SU-DHL-6 (cell line): ENCODE data around the gene ACSL6.

Experiments
- H2AFZ ChIP-seq: fragments of 200-600 bp; sonication (generic); 2 replicates; pipeline ENCODE4 v1.6.1; 2014; ENCODE audit warnings: low read depth, mild to moderate bottlenecking, moderate library complexity, mixed read lengths, antibody characterized with exemption, low read length; ENCODE audit not compliant: severe bottlenecking
- H3F3A ChIP-seq: fragments of 200-600 bp; shearing (Covaris generic); 2 replicates; pipeline ENCODE4 v1.6.0; 2016; ENCODE audit warnings: antibody characterized with exemption, mild to moderate bottlenecking; ENCODE audit not compliant: insufficient read depth
- H3K27ac ChIP-seq: fragments of 200-600 bp; sonication (generic); 2 replicates; pipeline ENCODE4 v1.5.1; 2016; ENCODE audit warnings: low read depth, mild to moderate bottlenecking, low read length, moderate library complexity, mixed read lengths
- H3K27me3 ChIP-seq: fragments of 200-600 bp; sonication (generic), shearing (Covaris generic); 2 replicates; pipeline ENCODE4 v1.6.0; 2014; ENCODE audit warnings: mild to moderate bottlenecking, low read length
- H3K36me3 ChIP-seq: fragments of 200-600 bp; sonication (generic); 2 replicates; pipeline ENCODE4 v1.6.1; 2014; ENCODE audit warnings: mild to moderate bottlenecking, low read length, mixed read lengths
- H3K4me2 ChIP-seq: fragments of 300-600, 200-600 bp; shearing (Covaris generic), sonication (generic); 2 replicates; pipeline ENCODE4 v1.6.0; 2014; ENCODE audit warnings: low read length, low read depth, mild to moderate bottlenecking; ENCODE audit not compliant: poor library complexity, severe bottlenecking
- H3K4me3 ChIP-seq: fragments of 200-600 bp; sonication (generic); 2 replicates; pipeline ENCODE4 v1.5.1; 2014; ENCODE audit warnings: antibody characterized with exemption, low read length, mild to moderate bottlenecking, mixed read lengths; ENCODE audit not compliant: insufficient read depth, poor library complexity, severe bottlenecking
- H3K79me2 ChIP-seq: fragments of 200-600 bp; sonication (generic); 2 replicates; pipeline ENCODE4 v1.6.1; 2014; ENCODE audit warnings: mild to moderate bottlenecking, low read length, moderate library complexity; ENCODE audit not compliant: insufficient read depth
- H3K9ac ChIP-seq: fragments of 200-600 bp; sonication (generic); 2 replicates; pipeline ENCODE4 v1.7.0; 2014; ENCODE audit warnings: mild to moderate bottlenecking, low read length
- H3K9me2 ChIP-seq: fragments of 200-600 bp; sonication (generic); replicated peaks from 2 replicates; pipeline ENCODE4 v1.6.1; 2014; ENCODE audit warnings: low read length; ENCODE audit not compliant: insufficient read depth
- H3K9me3 ChIP-seq: fragments of 200-600 bp; sonication (generic); 2 replicates; pipeline ENCODE4 v1.6.1; 2014; ENCODE audit warnings: low read length, mixed read lengths; ENCODE audit not compliant: insufficient read depth
- H4K20me1 ChIP-seq: fragments of 200-600 bp; sonication (generic); 2 replicates; pipeline ENCODE4 v1.6.1; 2014; ENCODE audit warnings: low read depth, mild to moderate bottlenecking, antibody characterized with exemption, low read length, moderate library complexity, mixed read lengths
- CTCF ChIP-seq: fragments of 200-600 bp; sonication (generic); IDR thresholded peaks from one replicate; pipeline ENCODE4 v1.5.1; 2017; ENCODE audit warnings: antibody characterized with exemption, mild to moderate bottlenecking, low read length, moderate library complexity; ENCODE audit not compliant: insufficient read depth, poor library complexity, severe bottlenecking
- EZH2phosphoT487 ChIP-seq: fragments of 200-600 bp; sonication (generic), shearing (Covaris generic); conservative IDR thresholded peaks from 2 replicates; pipeline ENCODE4 v1.6.1; 2018; ENCODE audit warnings: mild to moderate bottlenecking, antibody characterized with exemption, low read length, moderate library complexity, mixed read lengths

ACSL6 gene

DNA sequence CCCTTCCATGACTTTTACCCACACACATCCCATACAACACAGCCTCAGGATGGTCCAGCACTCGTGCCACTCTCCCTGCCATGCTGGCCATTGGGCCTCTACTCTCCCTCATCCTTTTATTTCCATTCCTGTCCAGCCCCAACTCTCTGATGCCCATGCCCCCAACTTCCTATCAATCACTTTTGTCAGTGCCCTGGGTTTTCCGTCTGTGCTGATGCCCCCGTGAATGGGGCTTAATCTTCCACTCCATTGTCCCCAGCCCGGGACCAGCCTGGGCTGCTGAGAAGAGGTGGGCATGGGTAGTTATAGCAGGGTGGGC, 12.6 kb upstream of the ACSL6 start:
- no peaks in the 10 kb centered on the region for H3K9me3 ChIP-seq
- no peaks in the 10 kb centered on the region for H3K79me2 ChIP-seq
- no peak overlapping the region for H3K4me2 ChIP-seq
- H4K20me1 ChIP-seq: no peaks in the 10 kb centered on the region
- TF ChIP-seq EZH2phosphoT487 (no peak), CTCF (no peak)
- H2AFZ ChIP-seq: no peak overlapping the region
- no peak overlapping the region for H3K4me3 ChIP-seq
- H3K9ac ChIP-seq: no peak overlapping the region
- H3K9me2 ChIP-seq: no peaks in the 10 kb centered on the region
- H3K27me3 ChIP-seq: no peaks in the 10 kb centered on the region
- H3K36me3 ChIP-seq: no peaks in the 10 kb centered on the region
- H3F3A ChIP-seq: no peaks in the 10 kb centered on the region
- no peak overlapping the region for H3K27ac ChIP-seq

DNA sequence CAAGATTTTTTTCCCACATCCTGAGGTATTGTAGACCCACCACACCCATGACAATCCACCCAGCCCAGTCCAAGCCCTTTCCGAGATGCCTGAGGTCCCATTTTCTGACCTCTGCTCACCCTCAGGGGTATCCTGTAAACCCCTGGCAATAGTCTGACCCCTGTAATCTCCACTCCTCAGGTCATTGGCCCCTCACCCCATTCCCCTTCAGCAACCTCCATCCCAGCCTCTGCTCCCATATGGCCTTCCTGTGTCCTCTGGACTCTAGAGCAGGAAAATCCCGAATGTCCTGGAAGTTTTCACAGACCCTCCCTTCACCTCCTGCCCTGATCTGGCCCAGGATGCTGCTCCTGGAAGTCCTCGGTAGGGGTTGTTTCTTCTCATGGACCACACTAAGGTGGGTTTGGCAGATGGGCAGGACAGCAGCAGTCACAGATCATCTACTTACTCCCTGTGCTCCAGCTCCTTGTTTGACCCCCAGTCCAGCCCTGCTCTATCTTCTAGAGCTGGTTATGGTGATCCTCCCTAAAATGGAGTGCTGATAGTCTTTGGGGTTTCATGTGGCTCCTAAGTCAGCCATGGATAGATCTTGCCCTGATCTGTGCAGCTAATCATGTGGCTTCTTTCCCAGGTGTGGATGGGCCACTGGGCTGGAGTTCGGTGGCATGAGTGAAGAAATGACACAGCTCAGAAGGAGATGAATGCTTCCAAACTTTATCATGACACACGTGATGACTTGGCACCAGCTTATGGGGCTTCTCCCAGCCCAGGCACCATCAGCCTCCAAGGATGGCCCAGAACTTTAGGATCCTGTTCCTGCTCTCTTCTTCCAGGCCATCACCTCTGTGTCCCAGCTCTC, 12.0 kb upstream of the ACSL6 start:
- no peak overlapping the region for H3K4me2 ChIP-seq
- no peaks in the 10 kb centered on the region for H3F3A ChIP-seq
- H3K36me3 ChIP-seq: no peaks in the 10 kb centered on the region
- no peaks in the 10 kb centered on the region for H3K79me2 ChIP-seq
- no peak overlapping the region for H2AFZ ChIP-seq
- H3K9me3 ChIP-seq: no peaks in the 10 kb centered on the region
- H3K4me3 ChIP-seq: no peak overlapping the region
- TF ChIP-seq CTCF: no peak
- no peaks in the 10 kb centered on the region for H3K27me3 ChIP-seq
- no peak overlapping the region for H3K9ac ChIP-seq
- no peak overlapping the region for H3K27ac ChIP-seq
- H3K9me2 ChIP-seq: no peaks in the 10 kb centered on the region
- H4K20me1 ChIP-seq: no peaks in the 10 kb centered on the region

DNA sequence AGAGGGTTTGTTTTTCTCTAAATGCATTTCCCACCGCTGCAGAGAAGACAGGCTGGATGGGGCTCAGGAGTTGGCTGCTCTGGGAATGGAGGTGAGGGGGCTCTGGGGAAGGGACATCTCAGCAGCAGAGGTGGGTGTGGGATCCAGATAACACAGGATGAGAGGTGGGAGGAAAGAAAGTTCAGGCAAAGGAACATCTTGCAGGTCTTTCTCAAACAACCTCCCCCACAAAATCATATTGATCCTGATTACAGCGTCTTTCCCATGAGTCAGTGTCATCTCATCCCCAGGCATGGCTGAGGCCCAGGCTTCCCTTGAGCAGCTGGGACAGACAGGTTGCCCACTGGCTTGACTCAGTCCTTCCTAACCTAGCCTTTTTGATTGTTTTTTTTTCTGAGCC, 11.3 kb upstream of the ACSL6 start:
- Histone ChIP-seq H3K79me2 (no peaks in the 10 kb centered on the region), H3K27me3 (no peaks in the 10 kb centered on the region), H3K36me3 (no peaks in the 10 kb centered on the region), H3K9ac (no peak overlapping the region), H3K9me2 (no peaks in the 10 kb centered on the region), H3K9me3 (no peaks in the 10 kb centered on the region), H3F3A (no peaks in the 10 kb centered on the region), H2AFZ (no peak overlapping the region), H3K27ac (no peak overlapping the region), H3K4me3 (no peak overlapping the region), H3K4me2 (no peak overlapping the region), H4K20me1 (no peaks in the 10 kb centered on the region)
- TF ChIP-seq EZH2phosphoT487 (no peak), CTCF (no peak)
